Measurements from ENCODE around the gene ZWILCH.

DNA sequence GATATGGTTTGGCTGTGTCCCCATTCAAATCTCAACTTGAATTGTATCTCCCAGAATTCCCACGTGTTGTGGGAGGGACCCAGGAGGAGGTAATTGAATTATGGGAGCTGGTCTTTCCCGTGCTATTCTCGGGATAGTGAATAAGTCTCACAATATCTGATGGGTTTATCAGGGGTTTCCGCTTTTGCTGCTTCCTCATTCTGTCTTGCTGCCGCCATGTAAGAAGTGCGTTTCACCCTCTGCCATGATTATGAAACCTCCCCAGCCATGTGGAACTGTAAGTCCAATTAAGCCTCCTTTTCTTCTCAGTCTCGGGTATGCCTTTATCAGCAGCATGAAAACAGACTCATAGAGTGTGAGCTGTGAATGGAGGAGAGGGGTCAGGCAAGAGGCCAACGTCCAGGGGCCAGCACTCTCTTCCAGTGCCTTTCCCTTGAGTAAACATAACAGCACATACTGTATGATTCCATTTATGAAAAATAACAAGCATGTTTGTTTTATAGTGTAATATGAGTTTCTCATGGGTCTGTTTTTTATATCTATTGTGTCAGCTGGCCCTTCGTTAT lies 76.9 kb downstream of the ZWILCH start:
- TF ChIP-seq, protein P1, sequence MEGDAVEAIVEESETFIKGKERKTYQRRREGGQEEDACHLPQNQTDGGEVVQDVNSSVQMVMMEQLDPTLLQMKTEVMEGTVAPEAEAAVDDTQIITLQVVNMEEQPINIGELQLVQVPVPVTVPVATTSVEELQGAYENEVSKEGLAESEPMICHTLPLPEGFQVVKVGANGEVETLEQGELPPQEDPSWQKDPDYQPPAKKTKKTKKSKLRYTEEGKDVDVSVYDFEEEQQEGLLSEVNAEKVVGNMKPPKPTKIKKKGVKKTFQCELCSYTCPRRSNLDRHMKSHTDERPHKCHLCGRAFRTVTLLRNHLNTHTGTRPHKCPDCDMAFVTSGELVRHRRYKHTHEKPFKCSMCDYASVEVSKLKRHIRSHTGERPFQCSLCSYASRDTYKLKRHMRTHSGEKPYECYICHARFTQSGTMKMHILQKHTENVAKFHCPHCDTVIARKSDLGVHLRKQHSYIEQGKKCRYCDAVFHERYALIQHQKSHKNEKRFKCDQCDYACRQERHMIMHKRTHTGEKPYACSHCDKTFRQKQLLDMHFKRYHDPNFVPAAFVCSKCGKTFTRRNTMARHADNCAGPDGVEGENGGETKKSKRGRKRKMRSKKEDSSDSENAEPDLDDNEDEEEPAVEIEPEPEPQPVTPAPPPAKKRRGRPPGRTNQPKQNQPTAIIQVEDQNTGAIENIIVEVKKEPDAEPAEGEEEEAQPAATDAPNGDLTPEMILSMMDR (IDR thresholded peaks at IDR 0.05; ENCODE audit: low read length): no peak
- TF ChIP-seq EZH2 (optimal IDR thresholded peaks at IDR 0.05; ENCODE audit: low read depth, low read length): no peak
- no peak for TF ChIP-seq EZH2phosphoT487 (IDR thresholded peaks at IDR 0.05; ENCODE audit: low read length)
